Neural cell (in vitro differentiated cells): ENCODE measurements around the gene SKI.

ENCODE experiments used
- EZH2 ChIP-seq: fragments of 200-600, 300-800 bp; shearing (Covaris generic), sonication (generic); IDR thresholded peaks from 2 replicates; pipeline ENCODE4 v1.6.1; 2014; ENCODE audit warnings: antibody characterized with exemption, low read length, borderline replicate concordance, mild to moderate bottlenecking; ENCODE audit not compliant: insufficient read depth, poor library complexity, severe bottlenecking
- TF ChIP-seq, protein P1 (sequence below): fragments of 450-650 bp; IDR thresholded peaks from 2 replicates; pipeline ENCODE4 v1.5.1; 2014; ENCODE audit warnings: antibody characterized with exemption, mild to moderate bottlenecking, moderate library complexity; ENCODE audit not compliant: poor library complexity, severe bottlenecking

- TF ChIP-seq, protein P1, sequence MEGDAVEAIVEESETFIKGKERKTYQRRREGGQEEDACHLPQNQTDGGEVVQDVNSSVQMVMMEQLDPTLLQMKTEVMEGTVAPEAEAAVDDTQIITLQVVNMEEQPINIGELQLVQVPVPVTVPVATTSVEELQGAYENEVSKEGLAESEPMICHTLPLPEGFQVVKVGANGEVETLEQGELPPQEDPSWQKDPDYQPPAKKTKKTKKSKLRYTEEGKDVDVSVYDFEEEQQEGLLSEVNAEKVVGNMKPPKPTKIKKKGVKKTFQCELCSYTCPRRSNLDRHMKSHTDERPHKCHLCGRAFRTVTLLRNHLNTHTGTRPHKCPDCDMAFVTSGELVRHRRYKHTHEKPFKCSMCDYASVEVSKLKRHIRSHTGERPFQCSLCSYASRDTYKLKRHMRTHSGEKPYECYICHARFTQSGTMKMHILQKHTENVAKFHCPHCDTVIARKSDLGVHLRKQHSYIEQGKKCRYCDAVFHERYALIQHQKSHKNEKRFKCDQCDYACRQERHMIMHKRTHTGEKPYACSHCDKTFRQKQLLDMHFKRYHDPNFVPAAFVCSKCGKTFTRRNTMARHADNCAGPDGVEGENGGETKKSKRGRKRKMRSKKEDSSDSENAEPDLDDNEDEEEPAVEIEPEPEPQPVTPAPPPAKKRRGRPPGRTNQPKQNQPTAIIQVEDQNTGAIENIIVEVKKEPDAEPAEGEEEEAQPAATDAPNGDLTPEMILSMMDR = no peak
- TF ChIP-seq EZH2 = no peak
Measured at GRCh38 chr1:2181271-2181670, 46.8 kb upstream of the SKI start.
